ENCODE data around the gene RFX8.
"Not testable (repeated sequence)": the region's sequence is repeated elsewhere in the genome, so short reads cannot be mapped to it uniquely, and the experiment has no call there.

Gene RFX8

GRCh38 chr2:101486258-101486701 lies 11.4 kb upstream of the RFX8 start:
- peak; percentile 43 for ATAC-seq
- peak; percentile 9 for DNase-seq

GRCh38 chr2:101485856-101486255 lies 10.9 kb upstream of the RFX8 start:
- ATAC-seq (no peak), DNase-seq (no peak)

- no peak for ATAC-seq
- DNase-seq, result no peak
Measured at GRCh38 chr2:101480764-101481163, 5.9 kb upstream of the RFX8 start.

- no peak for ATAC-seq
- DNase-seq, result no peak
Measured at GRCh38 chr2:101479810-101480209, 4.9 kb upstream of the RFX8 start.

- ATAC-seq (no peak), DNase-seq (no peak)
Measured at GRCh38 chr2:101479328-101479727, 4.4 kb upstream of the RFX8 start.

GRCh38 chr2:101478181-101479001 lies 3.5 kb upstream of the RFX8 start:
- DNase-seq (no peak), ATAC-seq (no peak)

- DNase-seq (no peak), ATAC-seq (no peak)
Measured at GRCh38 chr2:101477556-101477955, 2.6 kb upstream of the RFX8 start.

- no peak for DNase-seq
- no peak for ATAC-seq
Measured at GRCh38 chr2:101476605-101477208, 1.8 kb upstream of the RFX8 start.

- ATAC-seq, result peak; percentile 57
- peak; percentile 57 for DNase-seq
Measured at GRCh38 chr2:101473911-101474701, 806 bp downstream of the RFX8 start.

GRCh38 chr2:101473591-101473910 lies 1.4 kb downstream of the RFX8 start:
- ATAC-seq, result no peak

GRCh38 chr2:101469863-101470262 lies 5.0 kb downstream of the RFX8 start:
- no peak for ATAC-seq
- DNase-seq, result no peak

More at GRCh38 chr2:101473591-101473910, 1.4 kb downstream of the RFX8 start:
- no peak for DNase-seq

- ATAC-seq, result no peak
- DNase-seq, result no peak
Measured at GRCh38 chr2:101467306-101467705, 7.6 kb downstream of the RFX8 start.

- DNase-seq (no peak), ATAC-seq (no peak)
Measured at GRCh38 chr2:101466426-101466825, 8.5 kb downstream of the RFX8 start.

GRCh38 chr2:101464841-101465240 lies 10.1 kb downstream of the RFX8 start:
- no peak for ATAC-seq
- DNase-seq, result no peak

GRCh38 chr2:101463911-101464641 lies 10.8 kb downstream of the RFX8 start:
- ATAC-seq (no peak), DNase-seq (no peak)

GRCh38 chr2:101463421-101463820 lies 11.5 kb downstream of the RFX8 start:
- ATAC-seq, result no peak
- DNase-seq, result no peak

GRCh38 chr2:101461381-101461780 lies 13.5 kb downstream of the RFX8 start:
- DNase-seq (no peak), ATAC-seq (no peak)

GRCh38 chr2:101454408-101454807 lies 20.5 kb downstream of the RFX8 start:
- not testable (repeated sequence) for DNase-seq

GRCh38 chr2:101450965-101451364 lies 23.9 kb downstream of the RFX8 start:
- DNase-seq, result no peak
- no peak for ATAC-seq

More at GRCh38 chr2:101454408-101454807, 20.5 kb downstream of the RFX8 start:
- not testable (repeated sequence) for ATAC-seq

- ATAC-seq (peak; percentile 97), DNase-seq (peak; percentile 19)
Measured at GRCh38 chr2:101446869-101447268, 28.0 kb downstream of the RFX8 start.

- no peak for DNase-seq
- ATAC-seq, result no peak
Measured at GRCh38 chr2:101442667-101443061, 32.2 kb downstream of the RFX8 start.

- ATAC-seq (peak; percentile 71), DNase-seq (no peak)
Measured at GRCh38 chr2:101442042-101442666, 32.8 kb downstream of the RFX8 start.
